ENCODE results near the gene PTP4A2. TPM values are rescaled to one million over a fixed set of nuclear protein-coding genes. Genes with fewer than 3 reads are reported as not detected.

Gene PTP4A2
- total and polyA plus RNA-seq, 10 of the 15 experiments (the other 5 are each of a cell fraction or from before 2014, with no cell fraction given): 180 to 909 (median 375) TPM

GRCh38 chr1:31861346-31861745, 76.8 kb downstream of the PTP4A2 start (continued):
- TF ChIP-seq RELA (IDR thresholded peaks at IDR 0.05; ENCODE audit: borderline replicate concordance, partially characterized antibody) (peak; percentile 39), SPI1 (IDR thresholded peaks at IDR 0.05; ENCODE audit: borderline replicate concordance, insufficient read depth, low read depth, low read length) (peak; percentile 53; the same call in 1 of the 2 replicates), TCF7 (IDR thresholded peaks at IDR 0.05; ENCODE audit: borderline replicate concordance) (no peak), KDM1A (IDR thresholded peaks at IDR 0.05; ENCODE audit: borderline replicate concordance) (no peak), RAD51 (IDR thresholded peaks at IDR 0.05) (peak; percentile 46; the same call in 1 of the 2 replicates), CREB1 (IDR thresholded peaks at IDR 0.05; ENCODE audit: low read depth) (peak; percentile 53; the same call in 1 of the 2 replicates), PAX8 (IDR thresholded peaks at IDR 0.05) (no peak), SMC3 (IDR thresholded peaks at IDR 0.05; ENCODE audit: borderline replicate concordance, low read length) (peak; percentile 62; the same call in 1 of the 2 replicates), RCOR1 (conservative IDR thresholded peaks at IDR 0.05; ENCODE audit: low read depth, low read length) (no peak), STAT1 (conservative IDR thresholded peaks at IDR 0.05) (no peak), YY1 (IDR thresholded peaks at IDR 0.05; ENCODE audit: low read depth, low read length) (0 out of 2 replicates have a peak, but pooled peaks have one; percentile 42), USF2 (IDR thresholded peaks at IDR 0.05; ENCODE audit: borderline replicate concordance, low read depth, low read length) (no peak), ZSCAN29 (IDR thresholded peaks at IDR 0.05) (no peak), MYC (IDR thresholded peaks at IDR 0.05; ENCODE audit: insufficient read depth, insufficient read length, insufficient replicate concordance, low read length, severe bottlenecking) (no peak), PRDM15 (CRISPR knock-in tag; IDR thresholded peaks at IDR 0.05) (no peak), IKZF2 (IDR thresholded peaks at IDR 0.05) (peak; percentile 45 to 68; a peak in 2 of 4 replicates), ASH2L (IDR thresholded peaks at IDR 0.05; ENCODE audit: borderline replicate concordance, low read depth) (no peak)
- TF ChIP-seq, protein P1, sequence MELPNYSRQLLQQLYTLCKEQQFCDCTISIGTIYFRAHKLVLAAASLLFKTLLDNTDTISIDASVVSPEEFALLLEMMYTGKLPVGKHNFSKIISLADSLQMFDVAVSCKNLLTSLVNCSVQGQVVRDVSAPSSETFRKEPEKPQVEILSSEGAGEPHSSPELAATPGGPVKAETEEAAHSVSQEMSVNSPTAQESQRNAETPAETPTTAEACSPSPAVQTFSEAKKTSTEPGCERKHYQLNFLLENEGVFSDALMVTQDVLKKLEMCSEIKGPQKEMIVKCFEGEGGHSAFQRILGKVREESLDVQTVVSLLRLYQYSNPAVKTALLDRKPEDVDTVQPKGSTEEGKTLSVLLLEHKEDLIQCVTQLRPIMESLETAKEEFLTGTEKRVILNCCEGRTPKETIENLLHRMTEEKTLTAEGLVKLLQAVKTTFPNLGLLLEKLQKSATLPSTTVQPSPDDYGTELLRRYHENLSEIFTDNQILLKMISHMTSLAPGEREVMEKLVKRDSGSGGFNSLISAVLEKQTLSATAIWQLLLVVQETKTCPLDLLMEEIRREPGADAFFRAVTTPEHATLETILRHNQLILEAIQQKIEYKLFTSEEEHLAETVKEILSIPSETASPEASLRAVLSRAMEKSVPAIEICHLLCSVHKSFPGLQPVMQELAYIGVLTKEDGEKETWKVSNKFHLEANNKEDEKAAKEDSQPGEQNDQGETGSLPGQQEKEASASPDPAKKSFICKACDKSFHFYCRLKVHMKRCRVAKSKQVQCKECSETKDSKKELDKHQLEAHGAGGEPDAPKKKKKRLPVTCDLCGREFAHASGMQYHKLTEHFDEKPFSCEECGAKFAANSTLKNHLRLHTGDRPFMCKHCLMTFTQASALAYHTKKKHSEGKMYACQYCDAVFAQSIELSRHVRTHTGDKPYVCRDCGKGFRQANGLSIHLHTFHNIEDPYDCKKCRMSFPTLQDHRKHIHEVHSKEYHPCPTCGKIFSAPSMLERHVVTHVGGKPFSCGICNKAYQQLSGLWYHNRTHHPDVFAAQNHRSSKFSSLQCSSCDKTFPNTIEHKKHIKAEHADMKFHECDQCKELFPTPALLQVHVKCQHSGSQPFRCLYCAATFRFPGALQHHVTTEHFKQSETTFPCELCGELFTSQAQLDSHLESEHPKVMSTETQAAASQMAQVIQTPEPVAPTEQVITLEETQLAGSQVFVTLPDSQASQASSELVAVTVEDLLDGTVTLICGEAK (IDR thresholded peaks at IDR 0.05; ENCODE audit: borderline replicate concordance): no peak
- TF ChIP-seq, protein P2, sequence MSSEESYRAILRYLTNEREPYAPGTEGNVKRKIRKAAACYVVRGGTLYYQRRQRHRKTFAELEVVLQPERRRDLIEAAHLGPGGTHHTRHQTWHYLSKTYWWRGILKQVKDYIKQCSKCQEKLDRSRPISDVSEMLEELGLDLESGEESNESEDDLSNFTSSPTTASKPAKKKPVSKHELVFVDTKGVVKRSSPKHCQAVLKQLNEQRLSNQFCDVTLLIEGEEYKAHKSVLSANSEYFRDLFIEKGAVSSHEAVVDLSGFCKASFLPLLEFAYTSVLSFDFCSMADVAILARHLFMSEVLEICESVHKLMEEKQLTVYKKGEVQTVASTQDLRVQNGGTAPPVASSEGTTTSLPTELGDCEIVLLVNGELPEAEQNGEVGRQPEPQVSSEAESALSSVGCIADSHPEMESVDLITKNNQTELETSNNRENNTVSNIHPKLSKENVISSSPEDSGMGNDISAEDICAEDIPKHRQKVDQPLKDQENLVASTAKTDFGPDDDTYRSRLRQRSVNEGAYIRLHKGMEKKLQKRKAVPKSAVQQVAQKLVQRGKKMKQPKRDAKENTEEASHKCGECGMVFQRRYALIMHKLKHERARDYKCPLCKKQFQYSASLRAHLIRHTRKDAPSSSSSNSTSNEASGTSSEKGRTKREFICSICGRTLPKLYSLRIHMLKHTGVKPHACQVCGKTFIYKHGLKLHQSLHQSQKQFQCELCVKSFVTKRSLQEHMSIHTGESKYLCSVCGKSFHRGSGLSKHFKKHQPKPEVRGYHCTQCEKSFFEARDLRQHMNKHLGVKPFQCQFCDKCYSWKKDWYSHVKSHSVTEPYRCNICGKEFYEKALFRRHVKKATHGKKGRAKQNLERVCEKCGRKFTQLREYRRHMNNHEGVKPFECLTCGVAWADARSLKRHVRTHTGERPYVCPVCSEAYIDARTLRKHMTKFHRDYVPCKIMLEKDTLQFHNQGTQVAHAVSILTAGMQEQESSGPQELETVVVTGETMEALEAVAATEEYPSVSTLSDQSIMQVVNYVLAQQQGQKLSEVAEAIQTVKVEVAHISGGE (CRISPR knock-in tag; IDR thresholded peaks at IDR 0.05): no peak

All from GM12878 (cell line).